GM12891 (cell line): Measurements from ENCODE around the gene LRRC43.

Experiments used
- DNase-seq: peaks from one replicate; pipeline ENCODE4 v3.0.0; 2011; ENCODE audit warnings: low spot score; ENCODE audit not compliant: insufficient read length
- FAIRE-seq: peaks from 2 replicates; lab custom pipeline; 2011; peaks lifted over from hg19 to GRCh38; lab: Jason Lieb, UNC
- PAX5 ChIP-seq: IDR thresholded peaks from 2 replicates; pipeline ENCODE4 v1.6.1; 2011; ENCODE audit warnings: low read length, moderate library complexity, mild to moderate bottlenecking; ENCODE audit not compliant: insufficient read depth, severe bottlenecking
- POLR2A ChIP-seq: IDR thresholded peaks from 2 replicates; pipeline ENCODE4 v1.6.1; 2011; ENCODE audit warnings: low read depth, low read length, control low read depth
- POLR2AphosphoS5 ChIP-seq: IDR thresholded peaks from 2 replicates; pipeline ENCODE4 v1.6.1; 2011; ENCODE audit warnings: low read depth, low read length, control low read depth
- POU2F2 ChIP-seq: IDR thresholded peaks from 2 replicates; pipeline ENCODE4 v1.6.1; 2011; ENCODE audit warnings: low read depth, mild to moderate bottlenecking, control low read depth, low read length, moderate library complexity
- SPI1 ChIP-seq: IDR thresholded peaks from 2 replicates; pipeline ENCODE4 v1.6.1; 2011; ENCODE audit warnings: low read depth, low read length, control low read depth
- TAF1 ChIP-seq: IDR thresholded peaks from 2 replicates; pipeline ENCODE4 v1.6.1; 2011; ENCODE audit warnings: low read depth, low read length, control low read depth

LRRC43 gene

GRCh38 chr12:122208073-122208820 is 25.3 kb downstream of the LRRC43 start:
- TF ChIP-seq POLR2A (no peak), POLR2AphosphoS5 (no peak), SPI1 (no peak), TAF1 (no peak), POU2F2 (no peak), PAX5 (no peak)
- DNase-seq (no peak), FAIRE-seq (no peak)

GRCh38 chr12:122215771-122216170 is 32.8 kb downstream of the LRRC43 start:
- DNase-seq (no peak), FAIRE-seq (no peak)
- no peak for TF ChIP-seq PAX5
- no peak for TF ChIP-seq POLR2A
- no peak for TF ChIP-seq SPI1

GRCh38 chr12:122216445-122216844 is 33.5 kb downstream of the LRRC43 start:
- no peak for TF ChIP-seq TAF1
- TF ChIP-seq SPI1, result no peak
- TF ChIP-seq POU2F2, result no peak
- no peak for TF ChIP-seq POLR2A
- no peak for TF ChIP-seq PAX5
- FAIRE-seq, result no peak
- no peak for DNase-seq

- TF ChIP-seq TAF1 (peak; percentile 97), SPI1 (0 out of 2 replicates have a peak, but pooled peaks have one; percentile 14), POU2F2 (peak; percentile 70; the same call in 1 of the 2 replicates), POLR2A (peak; percentile 90), POLR2AphosphoS5 (peak; percentile 92), PAX5 (no peak)
- DNase-seq, result peak; percentile 94
- FAIRE-seq, result peak; percentile 100
Measured at GRCh38 chr12:122225683-122226365, 42.9 kb downstream of the LRRC43 start, which contains the start of gene DIABLO. TSS of gene DIABLO (minus strand) at chr12:122226052. CDS start at chr12:122226014, 38 bp downstream.

GRCh38 chr12:122226366-122227125 is 43.6 kb downstream of the LRRC43 start:
- FAIRE-seq, result no peak
- TF ChIP-seq POLR2A, result no peak
- no peak for TF ChIP-seq PAX5
- no peak for DNase-seq

- FAIRE-seq (no peak), DNase-seq (no peak)
- TF ChIP-seq PAX5, result no peak
- no peak for TF ChIP-seq POU2F2
- TF ChIP-seq POLR2A, result no peak
- TF ChIP-seq SPI1, result no peak
- no peak for TF ChIP-seq TAF1
- TF ChIP-seq POLR2AphosphoS5, result no peak
Measured at GRCh38 chr12:122227341-122227740, 44.4 kb downstream of the LRRC43 start.

GRCh38 chr12:122228092-122228491 is 45.2 kb downstream of the LRRC43 start:
- TF ChIP-seq POLR2AphosphoS5, result no peak
- TF ChIP-seq POU2F2, result no peak
- TF ChIP-seq POLR2A, result no peak
- no peak for TF ChIP-seq PAX5
- no peak for TF ChIP-seq SPI1
- TF ChIP-seq TAF1, result no peak
- DNase-seq (no peak), FAIRE-seq (no peak)

- TF ChIP-seq POLR2AphosphoS5 (no peak), POU2F2 (no peak), POLR2A (no peak), TAF1 (no peak), PAX5 (no peak), SPI1 (no peak)
- FAIRE-seq (no peak), DNase-seq (no peak)
Measured at GRCh38 chr12:122230798-122231197, 47.9 kb downstream of the LRRC43 start.

GRCh38 chr12:122232691-122233090 is 49.8 kb downstream of the LRRC43 start:
- FAIRE-seq (no peak), DNase-seq (no peak)
- no peak for TF ChIP-seq POLR2A
- no peak for TF ChIP-seq POLR2AphosphoS5
- no peak for TF ChIP-seq PAX5
- no peak for TF ChIP-seq POU2F2
- no peak for TF ChIP-seq TAF1
- no peak for TF ChIP-seq SPI1
